Cardiac muscle cell (in vitro differentiated cells and primary cell): ENCODE measurements around the gene NTNG2. TPM values are rescaled to one million over a fixed set of nuclear protein-coding genes. Genes with fewer than 3 reads are reported as not detected.

Experiments used
- DNase-seq, 2 donors: peaks; one replicate each; pipeline versions ENCODE4 v3.0.0 to v3.0.0-alpha.2; 2010 to 2017; ENCODE audit warnings: low read depth in 1 of 2, low spot score in 1 of 2
- H3K27ac ChIP-seq: fragments of 200-600 bp; sonication (generic); 2 replicates; pipeline ENCODE4 v1.5.1; 2016
- H3K27me3 ChIP-seq: fragments of 200-600 bp; sonication (generic); 2 replicates; pipeline ENCODE4 v1.6.0; 2016; ENCODE audit warnings: control low read depth
- H3K36me3 ChIP-seq: fragments of 200-600 bp; sonication (generic); 2 replicates; pipeline ENCODE4 v1.5.1; 2016; ENCODE audit warnings: control low read depth
- H3K4me1 ChIP-seq: fragments of 200-600 bp; sonication (generic); 2 replicates; pipeline ENCODE4 v1.8.1; 2017; ENCODE audit warnings: low read depth, mild to moderate bottlenecking, mixed run types
- H3K4me3 ChIP-seq: fragments of 200-600 bp; sonication (generic); 2 replicates; pipeline ENCODE4 v1.5.1; 2016; ENCODE audit warnings: mild to moderate bottlenecking
- H3K9me3 ChIP-seq: fragments of 200-600 bp; sonication (generic); 2 replicates; pipeline ENCODE4 v1.5.1; 2017; ENCODE audit warnings: low read depth, mild to moderate bottlenecking, control low read depth
- CTCF ChIP-seq: IDR thresholded peaks from 2 replicates; pipeline ENCODE4 v1.5.1; 2012; ENCODE audit warnings: low read depth, mild to moderate bottlenecking, low read length
- polyA plus RNA-seq: library from polyadenylated mRNA; unstranded; fragments of >200 nt; fragmentation: Nextera tagmentation; extraction: Ambion mirVana; gene quantifications from 2 replicates; pipeline ENCODE4 v1.2.1, GENCODE V29; 2016
- total RNA-seq: library from RNA; depleted of rRNA; stranded (reverse); fragments of >200 nt; gene quantifications from 2 replicates; pipeline ENCODE4 v1.2.3, GENCODE V29; 2016

Gene NTNG2
- total and polyA plus RNA-seq, 2 experiments from 2014 or later = 1.7 to 3.5 TPM

GRCh38 chr9:132124800-132125199 is 37.1 kb upstream of the NTNG2 start:
- DNase-seq = no peak
- H3K4me1 ChIP-seq = no peaks in the 10 kb centered on the region
- no peak for TF ChIP-seq CTCF
- H3K9me3 ChIP-seq = no peaks in the 10 kb centered on the region
- no peak overlapping the region for H3K4me3 ChIP-seq
- H3K27me3 ChIP-seq = peaks cover 43% of the 10 kb centered on the region
- H3K27ac ChIP-seq = no peak overlapping the region
- H3K36me3 ChIP-seq = no peaks in the 10 kb centered on the region

- Histone ChIP-seq H3K4me3 (no peak overlapping the region), H3K36me3 (no peaks in the 10 kb centered on the region), H3K27ac (no peak overlapping the region), H3K9me3 (no peaks in the 10 kb centered on the region), H3K27me3 (peaks cover 43% of the 10 kb centered on the region), H3K4me1 (no peaks in the 10 kb centered on the region)
- DNase-seq = no peak
- no peak for TF ChIP-seq CTCF
Observed at GRCh38 chr9:132125361-132125760, 36.5 kb upstream of the NTNG2 start.

GRCh38 chr9:132125944-132126679 is 35.7 kb upstream of the NTNG2 start:
- Histone ChIP-seq H3K9me3 (no peaks in the 10 kb centered on the region), H3K36me3 (no peaks in the 10 kb centered on the region), H3K4me1 (no peaks in the 10 kb centered on the region), H3K27me3 (peaks cover 43% of the 10 kb centered on the region), H3K4me3 (no peak overlapping the region), H3K27ac (no peak overlapping the region)
- no peak for TF ChIP-seq CTCF
- no peak for DNase-seq

- no peak for DNase-seq
- Histone ChIP-seq H3K4me3 (no peak overlapping the region), H3K36me3 (no peaks in the 10 kb centered on the region), H3K27me3 (peaks cover 43% of the 10 kb centered on the region), H3K9me3 (no peaks in the 10 kb centered on the region), H3K4me1 (no peaks in the 10 kb centered on the region), H3K27ac (no peak overlapping the region)
- TF ChIP-seq CTCF = no peak
Observed at GRCh38 chr9:132126680-132127236, 35.1 kb upstream of the NTNG2 start.

GRCh38 chr9:132127888-132128534 is 33.8 kb upstream of the NTNG2 start:
- no peak for TF ChIP-seq CTCF
- Histone ChIP-seq H3K27me3 (peaks cover 38% of the 10 kb centered on the region), H3K4me1 (no peaks in the 10 kb centered on the region)

More at GRCh38 chr9:132127888-132128534, 33.8 kb upstream of the NTNG2 start:
- Histone ChIP-seq H3K27ac (no peak overlapping the region), H3K36me3 (no peaks in the 10 kb centered on the region), H3K4me3 (no peak overlapping the region), H3K9me3 (no peaks in the 10 kb centered on the region)
- no peak for DNase-seq
